CD4-positive, alpha-beta T cell treated with Interleukin-10 for 1 hour (primary cell): ENCODE data around the gene PNMA1.
"Not testable (repeated sequence)": the region's sequence is repeated elsewhere in the genome, so short reads cannot be mapped to it uniquely, and the experiment has no call there.

Experiments
- DNase-seq: peaks from one replicate; pipeline ENCODE4 v3.0.0-alpha.2; 2020

The PNMA1 gene

GRCh38 chr14:73713206-73713802 lies 880 bp downstream of the PNMA1 start:
- DNase-seq = no peak

GRCh38 chr14:73712540-73713180 lies 1.5 kb downstream of the PNMA1 start:
- DNase-seq = no peak

GRCh38 chr14:73712071-73712506 lies 2.1 kb downstream of the PNMA1 start:
- DNase-seq = no peak

- no peak for DNase-seq
Observed at GRCh38 chr14:73710737-73711136, 3.4 kb downstream of the PNMA1 start.

GRCh38 chr14:73709904-73710469 lies 4.2 kb downstream of the PNMA1 start:
- no peak for DNase-seq

GRCh38 chr14:73708076-73708475 lies 6.1 kb downstream of the PNMA1 start:
- not testable (repeated sequence) for DNase-seq

- no peak for DNase-seq
Observed at GRCh38 chr14:73700325-73700724, 13.9 kb downstream of the PNMA1 start.

GRCh38 chr14:73696466-73697400 lies 17.5 kb downstream of the PNMA1 start:
- no peak for DNase-seq

GRCh38 chr14:73695997-73696396 lies 18.2 kb downstream of the PNMA1 start:
- no peak for DNase-seq

GRCh38 chr14:73695082-73695481 lies 19.1 kb downstream of the PNMA1 start:
- DNase-seq = no peak

GRCh38 chr14:73694083-73694482 lies 20.1 kb downstream of the PNMA1 start:
- no peak for DNase-seq

- no peak for DNase-seq
Observed at GRCh38 chr14:73686901-73687300, 27.3 kb downstream of the PNMA1 start.

GRCh38 chr14:73685328-73685727 lies 28.9 kb downstream of the PNMA1 start:
- DNase-seq = no peak

- no peak for DNase-seq
Observed at GRCh38 chr14:73684627-73685026, 29.6 kb downstream of the PNMA1 start.

GRCh38 chr14:73680821-73681220 lies 33.4 kb downstream of the PNMA1 start:
- no peak for DNase-seq

- no peak for DNase-seq
Observed at GRCh38 chr14:73678698-73679097, 35.5 kb downstream of the PNMA1 start.

- no peak for DNase-seq
Observed at GRCh38 chr14:73674986-73675385, 39.2 kb downstream of the PNMA1 start.

GRCh38 chr14:73667854-73668253 lies 46.3 kb downstream of the PNMA1 start:
- no peak for DNase-seq

- no peak for DNase-seq
Observed at GRCh38 chr14:73666583-73666982, 47.6 kb downstream of the PNMA1 start.

GRCh38 chr14:73665130-73665529 lies 49.1 kb downstream of the PNMA1 start:
- no peak for DNase-seq

- no peak for DNase-seq
Observed at GRCh38 chr14:73663548-73664212, 50.5 kb downstream of the PNMA1 start.

GRCh38 chr14:73662487-73662943 lies 51.7 kb downstream of the PNMA1 start:
- no peak for DNase-seq

GRCh38 chr14:73661872-73662271 lies 52.3 kb downstream of the PNMA1 start:
- DNase-seq = no peak
